Sigmoid colon (tissue), 7 donors: Measurements from ENCODE around the gene IL16. TPM values are rescaled to one million over a fixed set of nuclear protein-coding genes. Genes with fewer than 3 reads are reported as not detected.

Experiments used
- DNase-seq: peaks from one replicate; pipeline ENCODE4 v3.0.0-alpha.2; 2019
- H3K27ac ChIP-seq, 4 donors: fragments of 200-600 bp; sonication (generic); one replicate each; pipeline ENCODE4 v1.5.1; 2016 to 2019; ENCODE audit warnings: mild to moderate bottlenecking in 1 of 4
- H3K27me3 ChIP-seq, 3 donors: fragments of 200-600 bp; sonication (generic); one replicate each; pipeline ENCODE4 v1.5.1; 2019; ENCODE audit warnings: mild to moderate bottlenecking in 1 of 3
- H3K36me3 ChIP-seq, 4 donors: fragments of 200-600 bp; sonication (generic); one replicate each; pipeline ENCODE4 v1.5.1; 2016 to 2019
- H3K4me1 ChIP-seq, 4 donors: fragments of 200-600 bp; sonication (generic); one replicate each; pipeline ENCODE4 v1.5.1; 2017 to 2019
- H3K4me3 ChIP-seq, 4 donors: fragments of 200-600 bp; sonication (generic); one replicate each; pipeline ENCODE4 v1.5.1; 2017 to 2019; ENCODE audit warnings: mild to moderate bottlenecking in 2 of 4, moderate library complexity in 1 of 4
- H3K9me3 ChIP-seq, 4 donors: fragments of 200-600 bp in 3 of 4; sonication (generic) in 3 of 4; one replicate each; pipeline versions ENCODE4 v1.5.1 to v1.6.1; 2013 to 2019
- CTCF ChIP-seq, 4 experiments: fragments of 450-650 bp in 3 of 4; fragments of 200-600 bp in 1 of 4; IDR thresholded peaks; one replicate each; pipeline ENCODE4 v1.5.1; 2016 to 2019; ENCODE audit warnings: antibody characterized with exemption in 4 of 4, mild to moderate bottlenecking in 3 of 4, moderate library complexity in 2 of 4
- EP300 ChIP-seq, 4 donors: sonication (generic); formaldehyde crosslinking; IDR thresholded peaks; one replicate each; pipeline ENCODE4 v1.6.1; 2017; ENCODE audit warnings: antibody characterized with exemption in 4 of 4
- POLR2A ChIP-seq, 2 donors: fragments of 450-650 bp; IDR thresholded peaks; one replicate each; pipeline ENCODE4 v1.6.1; 2016; ENCODE audit warnings: antibody characterized with exemption in 2 of 2, mild to moderate bottlenecking in 2 of 2, moderate library complexity in 2 of 2
- POLR2AphosphoS5 ChIP-seq, 4 donors: sonication (generic); formaldehyde crosslinking; IDR thresholded peaks; one replicate each; pipeline ENCODE4 v1.6.1; 2017; ENCODE audit warnings: antibody characterized with exemption in 4 of 4
- WGBS, 2 donors: extraction: QIAGEN DNeasy Blood & Tissue Kit; methylation state at CpG; one replicate each; pipeline ENCODE4 v1.1.7; 2013; 5-methylcytosine and 5-hydroxymethylcytosine counted together
- intact Hi-C: fragments of 100-400 bp; cut with DNase I; formaldehyde crosslinking; loops from one replicate; pipeline ENCODE4 v1.15.1; 2023
- polyA plus RNA-seq, 3 donors: library from polyadenylated mRNA; stranded (reverse); fragments of 200-250 nt; gene quantifications; one replicate each; pipeline ENCODE4 v1.2.3, GENCODE V29; 2013
- total RNA-seq, 4 donors: library from RNA; depleted of rRNA; stranded (reverse); fragments of >200 nt; gene quantifications; one replicate each; pipeline ENCODE4 v1.1.0, GENCODE V29; 2016
- donor health status: healthy with polysubstance abuse.
- donor health status: Bipolar disorder and iron deficiency.
- donor health status: healthy.

Gene IL16
- total and polyA plus RNA-seq, 7 donors: 3.0 to 52.8 (median 8.9) TPM

GRCh38 chr15:81265256-81265943 lies 68.7 kb downstream of the IL16 start:
- TF ChIP-seq CTCF (IDR thresholded peaks at IDR 0.05) (no peak), EP300 (IDR thresholded peaks at IDR 0.05) (no peak), POLR2AphosphoS5 (IDR thresholded peaks at IDR 0.05) (no peak), POLR2A (IDR thresholded peaks at IDR 0.05) (no peak)
- intact Hi-C loops: loop anchor here (2.0 kb wide), 1 partner anchor 109 kb away; no protein-coding TSS in a partner anchor
- H3K36me3 ChIP-seq: no peaks in the 10 kb centered on the region
- no peak overlapping the region for H3K4me3 ChIP-seq
- DNase-seq: no peak
- peaks cover 0 to 13% (median 12%) of the 10 kb centered on the region in 4 donors for H3K4me1 ChIP-seq
- WGBS, 2 donors: 35 to 42% methylated on average over 12 of the region's 12 CpGs
- peaks cover 0 to 7% (median 0%) of the 10 kb centered on the region in 3 donors for H3K27me3 ChIP-seq
- no peak overlapping the region for H3K27ac ChIP-seq
- H3K9me3 ChIP-seq: no peaks in the 10 kb centered on the region

GRCh38 chr15:81265944-81266775 lies 69.5 kb downstream of the IL16 start:
- intact Hi-C loops: loop anchor here (1.0 to 2.0 kb wide), 3 partner anchors 109 to 289 kb away; no protein-coding TSS in a partner anchor
- H3K4me3 ChIP-seq: no peak overlapping the region
- peaks cover 0 to 13% (median 12%) of the 10 kb centered on the region in 4 donors for H3K4me1 ChIP-seq
- peaks cover 0 to 7% (median 0%) of the 10 kb centered on the region in 3 donors for H3K27me3 ChIP-seq
- TF ChIP-seq POLR2AphosphoS5 (IDR thresholded peaks at IDR 0.05): no peak
- TF ChIP-seq CTCF (IDR thresholded peaks at IDR 0.05): peak; percentile 74 to 92 (median 76)
- H3K36me3 ChIP-seq: no peaks in the 10 kb centered on the region
- peak; percentile 90 for DNase-seq
- WGBS, 2 donors: 1 to 4% methylated on average over 14 of the region's 14 CpGs
- no peaks in the 10 kb centered on the region for H3K9me3 ChIP-seq
- H3K27ac ChIP-seq: no peak overlapping the region

- peaks cover 0 to 13% (median 12%) of the 10 kb centered on the region in 4 donors for H3K4me1 ChIP-seq
- no peak overlapping the region for H3K27ac ChIP-seq
- no peaks in the 10 kb centered on the region for H3K36me3 ChIP-seq
- no peak overlapping the region for H3K4me3 ChIP-seq
- WGBS, 2 donors: 91 to 93% methylated on average over 5 of the region's 5 CpGs
- H3K9me3 ChIP-seq: no peaks in the 10 kb centered on the region
- DNase-seq: no peak
- intact Hi-C loops: no loop called here
- peaks cover 0 to 7% (median 0%) of the 10 kb centered on the region in 3 donors for H3K27me3 ChIP-seq
- TF ChIP-seq POLR2A (IDR thresholded peaks at IDR 0.05): no peak
- no peak for TF ChIP-seq EP300 (IDR thresholded peaks at IDR 0.05)
- TF ChIP-seq CTCF (IDR thresholded peaks at IDR 0.05): no peak
- TF ChIP-seq POLR2AphosphoS5 (IDR thresholded peaks at IDR 0.05): no peak
Measured at GRCh38 chr15:81268340-81268739, 71.7 kb downstream of the IL16 start.

GRCh38 chr15:81268881-81269601 lies 72.4 kb downstream of the IL16 start:
- intact Hi-C loops: no loop called here
- H3K4me3 ChIP-seq: no peak overlapping the region
- H3K36me3 ChIP-seq: no peaks in the 10 kb centered on the region
- peaks cover 0 to 7% (median 0%) of the 10 kb centered on the region in 3 donors for H3K27me3 ChIP-seq
- H3K27ac ChIP-seq: no peak overlapping the region
- TF ChIP-seq POLR2AphosphoS5 (IDR thresholded peaks at IDR 0.05) (no peak), CTCF (IDR thresholded peaks at IDR 0.05) (no peak), POLR2A (IDR thresholded peaks at IDR 0.05) (no peak), EP300 (IDR thresholded peaks at IDR 0.05) (no peak)
- no peak for DNase-seq
- WGBS, 2 donors: 80 to 90% methylated on average over 10 of the region's 10 CpGs
- no peaks in the 10 kb centered on the region for H3K9me3 ChIP-seq
- peaks cover 0 to 13% (median 12%) of the 10 kb centered on the region in 4 donors for H3K4me1 ChIP-seq
